GM12874 (cell line): Measurements from ENCODE around the gene BTBD6.

Experiments
- TF ChIP-seq, protein P1 (sequence below): IDR thresholded peaks from 2 replicates; pipeline ENCODE4 v1.5.1; 2011; ENCODE audit warnings: low read depth, mild to moderate bottlenecking, control low read depth, low read length, moderate library complexity; ENCODE audit not compliant: insufficient read depth

Gene BTBD6

DNA sequence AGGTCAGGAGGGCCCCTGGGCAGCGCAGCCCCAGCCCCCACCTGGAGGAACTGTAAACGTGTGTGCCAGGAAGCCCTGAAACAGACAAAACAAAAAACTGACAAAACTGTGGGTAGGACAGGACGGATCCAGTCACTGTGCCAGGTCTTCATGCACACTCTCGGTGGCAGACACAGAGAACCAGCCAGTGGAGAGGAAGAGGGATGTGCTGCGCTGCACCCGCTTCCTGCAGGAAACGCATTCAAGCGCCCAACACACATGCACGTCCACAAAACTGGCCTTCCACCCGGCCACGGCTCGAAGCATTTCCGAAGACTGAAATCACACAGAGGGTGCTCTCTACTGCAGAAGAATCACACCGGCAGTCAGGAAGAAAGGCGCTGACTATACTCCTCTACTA lies 35.6 kb downstream of the BTBD6 start:
- TF ChIP-seq, protein P1, sequence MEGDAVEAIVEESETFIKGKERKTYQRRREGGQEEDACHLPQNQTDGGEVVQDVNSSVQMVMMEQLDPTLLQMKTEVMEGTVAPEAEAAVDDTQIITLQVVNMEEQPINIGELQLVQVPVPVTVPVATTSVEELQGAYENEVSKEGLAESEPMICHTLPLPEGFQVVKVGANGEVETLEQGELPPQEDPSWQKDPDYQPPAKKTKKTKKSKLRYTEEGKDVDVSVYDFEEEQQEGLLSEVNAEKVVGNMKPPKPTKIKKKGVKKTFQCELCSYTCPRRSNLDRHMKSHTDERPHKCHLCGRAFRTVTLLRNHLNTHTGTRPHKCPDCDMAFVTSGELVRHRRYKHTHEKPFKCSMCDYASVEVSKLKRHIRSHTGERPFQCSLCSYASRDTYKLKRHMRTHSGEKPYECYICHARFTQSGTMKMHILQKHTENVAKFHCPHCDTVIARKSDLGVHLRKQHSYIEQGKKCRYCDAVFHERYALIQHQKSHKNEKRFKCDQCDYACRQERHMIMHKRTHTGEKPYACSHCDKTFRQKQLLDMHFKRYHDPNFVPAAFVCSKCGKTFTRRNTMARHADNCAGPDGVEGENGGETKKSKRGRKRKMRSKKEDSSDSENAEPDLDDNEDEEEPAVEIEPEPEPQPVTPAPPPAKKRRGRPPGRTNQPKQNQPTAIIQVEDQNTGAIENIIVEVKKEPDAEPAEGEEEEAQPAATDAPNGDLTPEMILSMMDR = no peak

DNA sequence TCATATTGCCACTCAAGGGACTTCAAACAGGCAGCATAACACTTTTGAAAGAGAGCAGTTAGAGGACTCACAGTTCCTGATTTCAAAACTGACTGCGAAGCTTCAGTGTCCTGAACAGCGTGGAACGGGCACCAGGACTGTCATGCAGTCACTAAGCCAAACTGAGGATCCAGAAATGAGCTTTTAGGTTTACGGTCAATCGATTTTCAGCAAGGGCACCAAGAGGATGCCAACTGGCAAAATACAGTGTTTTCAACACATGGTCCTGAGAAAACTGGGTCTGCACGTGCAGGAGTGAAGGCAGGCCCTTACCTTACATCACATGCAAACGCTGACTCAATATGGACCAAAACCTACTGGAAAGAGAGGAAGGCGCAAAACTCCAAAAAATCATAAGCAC lies 36.8 kb downstream of the BTBD6 start:
- TF ChIP-seq, protein P1 = no peak

DNA sequence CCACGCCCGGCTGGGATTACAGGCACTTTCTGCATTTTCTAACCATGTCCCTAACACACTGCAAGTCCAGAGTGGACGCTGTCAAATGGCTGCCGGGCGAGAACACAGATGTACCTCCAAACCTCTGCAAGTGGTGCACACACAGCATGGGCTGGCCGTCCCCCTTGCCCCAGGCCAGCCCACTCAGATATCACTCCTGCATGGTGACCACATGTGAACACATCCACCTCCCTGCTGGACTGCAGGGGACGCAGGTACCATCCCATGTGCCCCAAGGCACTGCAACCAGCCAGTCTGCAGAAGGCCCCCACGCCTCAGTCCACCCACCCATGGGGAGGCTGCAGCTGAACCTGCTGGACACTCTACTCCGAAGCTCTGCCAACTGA lies 38.4 kb downstream of the BTBD6 start:
- TF ChIP-seq, protein P1 = no peak

DNA sequence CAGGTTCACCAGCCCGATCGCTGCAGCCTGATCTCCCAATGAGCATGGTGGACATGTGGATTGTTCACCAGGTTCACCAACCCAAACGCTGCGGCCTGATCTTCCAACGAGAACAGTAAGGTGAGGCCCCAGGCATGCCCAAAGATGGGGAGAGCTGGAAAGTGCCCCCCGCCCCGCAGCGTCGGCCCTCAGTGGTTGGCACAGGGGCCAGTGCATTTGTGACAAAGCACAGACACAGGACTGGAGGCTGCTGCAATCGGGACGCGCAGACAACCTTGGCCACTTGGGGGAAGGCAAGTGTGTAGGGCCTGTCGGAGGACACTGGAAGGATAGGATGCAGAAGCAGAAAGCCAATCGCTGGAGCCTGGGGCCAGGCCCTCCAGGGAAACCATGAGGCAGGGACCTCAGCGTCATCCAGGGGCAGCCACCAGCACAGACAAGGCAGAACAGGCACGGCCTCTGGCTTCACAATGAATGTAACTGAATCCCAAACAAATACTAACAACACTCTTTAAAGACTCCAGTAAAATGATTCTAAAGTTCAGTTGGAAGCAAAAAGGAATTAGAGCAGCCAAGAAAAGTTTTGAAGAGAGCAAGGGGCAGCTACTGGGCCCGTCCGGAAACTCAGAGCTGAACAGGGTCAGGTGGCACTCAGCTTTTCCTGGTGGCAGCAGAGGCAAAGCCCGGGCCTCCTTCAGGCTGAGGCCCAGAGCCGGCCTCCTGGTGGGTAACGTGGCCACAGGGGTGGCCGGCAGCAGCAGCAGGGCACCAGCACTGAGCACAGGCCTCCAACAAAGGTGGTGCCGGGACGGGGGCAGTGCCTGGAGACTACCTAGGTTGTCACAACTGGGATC lies 39.1 kb downstream of the BTBD6 start:
- TF ChIP-seq, protein P1 = no peak

DNA sequence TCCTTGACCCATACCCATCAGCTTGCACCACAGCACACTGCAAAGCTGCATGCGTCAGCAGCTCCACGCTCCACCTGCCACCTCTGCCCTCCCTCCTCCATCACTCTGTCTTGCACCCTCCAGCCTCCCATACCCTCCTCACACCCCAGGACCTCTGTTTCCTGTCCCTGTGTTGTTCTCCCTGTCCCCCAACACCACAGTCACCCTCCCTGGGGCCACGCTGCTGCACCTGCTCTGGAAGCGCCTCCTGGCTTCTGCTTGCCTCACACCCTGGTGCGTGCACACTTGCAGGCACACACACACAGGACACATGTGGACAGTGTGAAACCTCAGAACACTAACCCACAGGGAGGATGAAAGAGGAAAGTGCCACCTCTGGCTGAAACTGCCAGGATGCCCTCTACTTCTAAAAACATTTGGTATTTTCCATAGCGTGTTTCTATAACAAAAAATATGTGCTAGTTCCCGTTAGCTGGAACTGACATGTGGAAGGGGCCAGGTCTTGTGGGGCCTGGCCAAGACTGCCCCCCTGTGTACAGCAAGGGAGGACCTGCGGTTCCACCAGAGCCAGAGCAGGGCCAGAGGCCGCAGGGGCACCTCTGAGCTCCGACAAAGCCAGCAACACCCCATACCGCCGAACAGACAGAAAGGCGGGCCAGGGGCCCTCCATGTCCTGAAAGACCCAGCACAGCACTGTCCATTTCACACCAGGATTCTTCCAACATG lies 42.5 kb downstream of the BTBD6 start:
- TF ChIP-seq, protein P1 = peak; percentile 30

DNA sequence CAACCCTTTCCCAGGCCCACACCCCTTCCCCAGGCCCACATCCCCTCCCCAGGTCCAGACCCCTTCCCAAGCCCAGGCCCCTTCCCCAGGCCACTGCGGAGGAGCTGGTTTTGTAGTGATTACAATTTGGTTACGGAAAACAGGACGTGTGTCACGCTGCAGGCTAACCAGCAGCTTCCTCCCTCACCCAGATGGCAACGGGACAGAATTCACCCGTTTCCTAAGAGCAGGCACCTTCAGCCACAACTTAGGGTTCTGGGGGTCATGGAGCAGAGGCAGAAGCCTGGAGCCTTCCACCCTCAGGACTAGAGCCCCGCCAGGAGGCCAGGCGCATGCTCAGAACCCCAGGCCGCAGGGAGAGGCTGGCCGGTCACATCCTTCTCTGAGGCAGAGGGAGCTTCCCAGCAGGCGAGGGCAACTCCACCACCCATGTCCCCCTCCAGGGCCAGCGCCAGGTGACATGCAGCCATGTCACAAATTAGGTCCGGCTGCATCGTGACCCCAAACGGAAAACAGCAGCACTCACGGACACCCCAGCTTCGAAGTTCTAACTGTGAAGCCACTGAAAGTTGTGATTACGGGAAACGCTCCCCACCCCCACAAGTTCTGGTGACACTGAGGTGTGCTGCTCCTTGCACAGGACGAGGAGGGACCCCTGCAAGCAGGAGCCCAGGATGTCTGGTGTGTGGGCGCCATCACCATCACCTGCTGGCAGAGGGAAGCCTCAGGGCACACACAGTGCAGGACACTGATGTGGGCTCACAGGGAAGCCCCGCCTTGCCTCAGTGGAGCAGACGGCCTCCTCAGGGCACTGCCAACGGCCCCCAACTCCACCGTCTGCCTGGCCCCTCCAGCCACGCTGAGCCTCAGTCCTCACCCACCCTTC lies 44.7 kb downstream of the BTBD6 start:
- TF ChIP-seq, protein P1 = no peak

DNA sequence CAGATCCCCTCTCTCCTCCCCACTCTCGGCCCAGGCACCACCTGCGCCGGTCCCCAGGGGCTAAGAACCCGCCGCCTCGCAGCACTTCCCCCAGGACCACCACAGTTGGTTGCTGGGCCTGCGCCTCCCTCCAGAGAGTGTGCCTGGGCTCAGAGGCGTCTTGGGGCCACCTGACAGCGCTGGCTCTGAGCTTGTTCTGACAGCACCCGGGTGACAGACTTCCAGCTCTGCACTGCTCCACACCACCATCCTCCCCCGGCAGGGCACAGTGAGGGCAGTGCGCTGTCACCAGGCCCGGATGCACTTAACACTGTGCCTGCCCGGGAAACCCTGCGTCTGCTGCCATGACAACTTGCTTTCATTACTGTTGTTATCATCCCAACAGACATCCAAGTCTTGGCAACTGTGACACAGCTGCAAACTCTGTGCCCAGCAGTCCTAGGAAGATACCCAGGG lies 45.8 kb downstream of the BTBD6 start:
- TF ChIP-seq, protein P1 = no peak
